Osteoblast (primary cell): ENCODE results near the gene NECTIN2. TPM values are rescaled to one million over a fixed set of nuclear protein-coding genes. Genes with fewer than 3 reads are reported as not detected.
"Not testable (repeated sequence)": the region's sequence is repeated elsewhere in the genome, so short reads cannot be mapped to it uniquely, and the experiment has no call there.

Source experiments
- DNase-seq: peaks from one replicate; pipeline ENCODE4 v3.0.0; 2011; ENCODE audit warnings: low spot score, mixed read lengths; ENCODE audit not compliant: insufficient read length; ENCODE audit errors: missing footprints
- H2AFZ ChIP-seq: 2 replicates; pipeline ENCODE4 v1.6.0; 2011; ENCODE audit warnings: mild to moderate bottlenecking, low read length
- H3K27ac ChIP-seq: 2 replicates; pipeline ENCODE4 v1.5.1; 2011; ENCODE audit warnings: mild to moderate bottlenecking, low read depth, low read length, moderate library complexity
- H3K27me3 ChIP-seq: 2 replicates; pipeline ENCODE4 v1.6.0; 2012; ENCODE audit warnings: mild to moderate bottlenecking, control low read depth, inconsistent platforms, low read length, moderate library complexity; ENCODE audit not compliant: insufficient read depth
- H3K36me3 ChIP-seq: 2 replicates; pipeline ENCODE4 v1.5.1; 2011; ENCODE audit warnings: mild to moderate bottlenecking, low read length, control low read depth, moderate library complexity; ENCODE audit not compliant: insufficient read depth
- H3K4me1 ChIP-seq: 2 replicates; pipeline ENCODE4 v1.5.1; 2011; ENCODE audit warnings: mild to moderate bottlenecking, low read length, control low read depth, moderate library complexity; ENCODE audit not compliant: insufficient read depth
- H3K4me2 ChIP-seq: 2 replicates; pipeline ENCODE4 v1.6.0; 2011; ENCODE audit warnings: mild to moderate bottlenecking, low read length; ENCODE audit not compliant: insufficient read depth
- H3K4me3 ChIP-seq: fragments of 200-600 bp; sonication (generic); 3 replicates; pipeline ENCODE4 v1.5.1; 2012; ENCODE audit warnings: mild to moderate bottlenecking, low read length, inconsistent platforms; ENCODE audit not compliant: insufficient read depth
- H3K79me2 ChIP-seq: 2 replicates; pipeline ENCODE4 v1.6.0; 2012; ENCODE audit warnings: mild to moderate bottlenecking, low read length, control low read depth, inconsistent platforms; ENCODE audit not compliant: insufficient read depth
- H3K9me3 ChIP-seq: 2 replicates; pipeline ENCODE4 v1.5.1; 2011; ENCODE audit warnings: low read depth, low read length, control low read depth
- H4K20me1 ChIP-seq: 2 replicates; pipeline ENCODE4 v1.6.0; 2012; ENCODE audit warnings: mild to moderate bottlenecking, low read length, control low read depth; ENCODE audit not compliant: insufficient read depth
- total RNA-seq: library from RNA; depleted of rRNA; stranded (reverse); fragments of >200 nt; gene quantifications from 2 replicates; pipeline ENCODE4 v1.2.3, GENCODE V29; 2012
- TF ChIP-seq, protein P1 (sequence below): IDR thresholded peaks from 2 replicates; pipeline ENCODE4 v1.5.1; 2011; ENCODE audit warnings: mild to moderate bottlenecking, low read depth, low read length, moderate library complexity; ENCODE audit errors: extremely low read depth

The NECTIN2 gene
- total RNA-seq, 1 donor: 46.0 TPM

DNA sequence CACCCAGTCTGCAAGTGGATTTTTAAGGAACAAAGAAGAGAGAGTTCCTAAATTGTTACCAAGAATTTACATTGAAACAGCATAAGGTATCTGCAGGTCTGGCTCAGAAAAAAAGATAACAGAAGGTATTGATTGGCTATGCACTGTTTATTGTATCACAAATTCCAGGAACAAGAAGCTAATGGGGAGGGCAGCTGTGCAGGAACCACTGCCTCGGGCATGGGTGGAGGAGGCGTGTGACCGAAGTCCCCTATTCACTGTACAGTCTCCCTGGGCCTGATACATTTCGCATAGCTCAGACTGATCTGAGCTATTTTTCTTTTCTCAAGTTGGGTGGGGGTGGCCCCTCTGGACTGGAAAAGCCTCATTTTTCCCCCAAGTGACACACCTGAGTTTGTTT is 11.7 kb downstream of the NECTIN2 start:
- Histone ChIP-seq H3K4me1 (peaks cover 5% of the 10 kb centered on the region), H3K79me2 (peaks cover 67% of the 10 kb centered on the region), H3K36me3 (no peaks in the 10 kb centered on the region), H3K9me3 (no peaks in the 10 kb centered on the region), H2AFZ (no peak overlapping the region), H3K27me3 (no peaks in the 10 kb centered on the region), H4K20me1 (peaks cover 40% of the 10 kb centered on the region), H3K4me3 (no peak overlapping the region), H3K27ac (no peak overlapping the region), H3K4me2 (no peak overlapping the region)
- DNase-seq: no peak
- TF ChIP-seq, protein P1, sequence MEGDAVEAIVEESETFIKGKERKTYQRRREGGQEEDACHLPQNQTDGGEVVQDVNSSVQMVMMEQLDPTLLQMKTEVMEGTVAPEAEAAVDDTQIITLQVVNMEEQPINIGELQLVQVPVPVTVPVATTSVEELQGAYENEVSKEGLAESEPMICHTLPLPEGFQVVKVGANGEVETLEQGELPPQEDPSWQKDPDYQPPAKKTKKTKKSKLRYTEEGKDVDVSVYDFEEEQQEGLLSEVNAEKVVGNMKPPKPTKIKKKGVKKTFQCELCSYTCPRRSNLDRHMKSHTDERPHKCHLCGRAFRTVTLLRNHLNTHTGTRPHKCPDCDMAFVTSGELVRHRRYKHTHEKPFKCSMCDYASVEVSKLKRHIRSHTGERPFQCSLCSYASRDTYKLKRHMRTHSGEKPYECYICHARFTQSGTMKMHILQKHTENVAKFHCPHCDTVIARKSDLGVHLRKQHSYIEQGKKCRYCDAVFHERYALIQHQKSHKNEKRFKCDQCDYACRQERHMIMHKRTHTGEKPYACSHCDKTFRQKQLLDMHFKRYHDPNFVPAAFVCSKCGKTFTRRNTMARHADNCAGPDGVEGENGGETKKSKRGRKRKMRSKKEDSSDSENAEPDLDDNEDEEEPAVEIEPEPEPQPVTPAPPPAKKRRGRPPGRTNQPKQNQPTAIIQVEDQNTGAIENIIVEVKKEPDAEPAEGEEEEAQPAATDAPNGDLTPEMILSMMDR: no peak

DNA sequence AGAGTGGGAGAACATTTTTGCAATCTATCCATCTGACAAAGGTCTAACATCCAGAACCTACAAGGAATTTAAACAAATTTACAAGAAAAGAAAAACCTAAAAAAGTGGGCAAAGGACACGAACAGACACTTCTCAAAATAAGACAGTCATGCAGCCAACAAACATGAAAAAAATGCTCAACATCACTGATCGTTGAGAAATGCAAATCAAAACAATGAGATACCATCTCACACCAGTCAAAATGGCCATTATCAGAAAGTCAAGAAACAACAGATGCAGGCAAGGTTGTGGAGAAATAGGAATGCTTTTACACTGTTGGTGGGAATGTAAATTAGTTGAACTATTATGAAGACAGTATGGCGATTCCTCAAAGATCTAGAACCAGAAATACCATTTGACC is 15.5 kb downstream of the NECTIN2 start:
- H3K9me3 ChIP-seq, H3K36me3 ChIP-seq, H3K27me3 ChIP-seq, H3K4me2 ChIP-seq, H3K27ac ChIP-seq, H2AFZ ChIP-seq, H3K4me1 ChIP-seq, H3K4me3 ChIP-seq, DNase-seq: not testable (repeated sequence)
- H3K79me2 ChIP-seq: peaks cover 57% of the 10 kb centered on the region
- peaks cover 29% of the 10 kb centered on the region for H4K20me1 ChIP-seq

DNA sequence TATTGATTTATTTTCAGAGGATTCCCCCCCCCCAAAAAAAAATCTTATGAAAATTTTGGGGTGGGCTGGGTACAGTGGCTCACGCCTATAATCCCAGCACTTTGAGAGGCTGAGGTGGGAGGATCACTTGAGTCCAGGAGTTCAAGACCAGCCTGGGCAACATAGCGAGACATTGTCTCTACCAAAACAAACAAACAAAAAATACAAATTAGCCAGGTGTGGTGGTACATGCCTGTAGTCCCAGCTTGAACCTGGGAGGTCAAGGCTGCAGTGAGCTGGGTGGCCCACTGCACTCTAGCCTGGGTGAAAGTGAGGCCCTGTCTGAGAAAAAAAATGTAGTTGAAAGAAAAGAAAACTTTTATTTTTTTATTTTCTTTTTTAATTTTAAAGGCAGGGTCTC is 17.9 kb downstream of the NECTIN2 start:
- H3K27me3 ChIP-seq: no peaks in the 10 kb centered on the region
- H3K9me3 ChIP-seq: no peaks in the 10 kb centered on the region
- TF ChIP-seq, protein P1: no peak
- H3K4me3 ChIP-seq: no peak overlapping the region
- no peak for DNase-seq
- H3K4me1 ChIP-seq: no peaks in the 10 kb centered on the region
- H3K36me3 ChIP-seq: peaks cover 12% of the 10 kb centered on the region
- no peak overlapping the region for H3K27ac ChIP-seq
- H2AFZ ChIP-seq: no peak overlapping the region
- H4K20me1 ChIP-seq: peaks cover 22% of the 10 kb centered on the region
- H3K4me2 ChIP-seq: no peak overlapping the region
- H3K79me2 ChIP-seq: peaks cover 44% of the 10 kb centered on the region

DNA sequence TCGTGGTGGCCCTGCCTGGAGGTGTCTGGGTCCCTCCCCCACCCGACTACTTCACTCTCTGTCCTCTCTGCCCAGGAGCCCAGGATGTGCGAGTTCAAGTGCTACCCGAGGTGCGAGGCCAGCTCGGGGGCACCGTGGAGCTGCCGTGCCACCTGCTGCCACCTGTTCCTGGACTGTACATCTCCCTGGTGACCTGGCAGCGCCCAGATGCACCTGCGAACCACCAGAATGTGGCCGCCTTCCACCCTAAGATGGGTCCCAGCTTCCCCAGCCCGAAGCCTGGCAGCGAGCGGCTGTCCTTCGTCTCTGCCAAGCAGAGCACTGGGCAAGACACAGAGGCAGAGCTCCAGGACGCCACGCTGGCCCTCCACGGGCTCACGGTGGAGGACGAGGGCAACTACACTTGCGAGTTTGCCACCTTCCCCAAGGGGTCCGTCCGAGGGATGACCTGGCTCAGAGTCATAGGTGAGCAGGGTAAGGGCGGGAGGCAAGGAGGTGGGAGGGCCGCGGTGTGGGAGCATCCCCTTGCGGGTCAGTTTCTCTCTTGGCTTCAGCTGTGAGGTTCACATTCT is 19.2 kb downstream of the NECTIN2 start:
- Histone ChIP-seq H2AFZ (no peak overlapping the region), H3K27ac (no peak overlapping the region), H3K79me2 (peaks cover 34% of the 10 kb centered on the region), H3K9me3 (no peaks in the 10 kb centered on the region), H4K20me1 (peaks cover 15% of the 10 kb centered on the region), H3K4me1 (peaks cover 9% of the 10 kb centered on the region), H3K4me2 (no peak overlapping the region), H3K27me3 (no peaks in the 10 kb centered on the region), H3K36me3 (peaks cover 12% of the 10 kb centered on the region), H3K4me3 (no peak overlapping the region)
- TF ChIP-seq, protein P1: no peak
- DNase-seq: no peak
